GM12874 (cell line): ENCODE results near the gene ARHGAP24.

Experiments used
- TF ChIP-seq, protein P1 (sequence below): IDR thresholded peaks from 2 replicates; pipeline ENCODE4 v1.5.1; 2011; ENCODE audit warnings: low read depth, mild to moderate bottlenecking, control low read depth, low read length, moderate library complexity; ENCODE audit not compliant: insufficient read depth

Gene ARHGAP24

DNA sequence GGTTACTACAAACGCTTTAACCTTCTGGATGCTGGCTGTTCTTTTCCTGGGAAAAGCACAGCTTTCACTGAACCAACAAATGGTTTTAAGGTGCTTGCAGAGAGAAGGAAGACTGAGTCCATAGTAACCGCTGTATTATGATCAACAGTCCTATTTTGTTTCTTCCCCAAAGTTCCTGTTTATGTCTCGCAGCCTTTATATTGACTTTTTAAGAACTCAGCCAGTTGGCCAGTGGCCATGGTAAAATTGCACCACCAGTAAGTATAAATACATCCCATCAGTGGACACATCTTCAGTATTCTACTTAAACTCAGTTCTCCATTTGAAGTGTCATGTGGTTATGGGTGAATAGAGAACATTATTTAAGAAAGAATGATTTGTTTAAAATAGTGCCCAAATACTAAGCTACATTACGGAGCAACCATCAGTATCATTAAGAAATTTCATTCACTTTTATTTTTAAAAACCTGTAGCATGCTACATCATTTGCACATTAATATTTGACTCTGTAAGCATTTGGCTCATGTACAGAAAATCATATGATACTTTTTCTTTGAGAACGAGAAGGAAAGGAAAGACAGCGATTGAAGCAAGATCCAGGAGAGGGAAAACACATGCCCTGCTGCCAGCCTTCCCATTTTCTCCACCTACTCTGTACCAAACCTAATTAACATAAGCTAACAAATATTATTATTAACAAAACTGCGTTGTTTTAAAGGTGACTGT is 287.0 kb downstream of the ARHGAP24 start:
- TF ChIP-seq, protein P1, sequence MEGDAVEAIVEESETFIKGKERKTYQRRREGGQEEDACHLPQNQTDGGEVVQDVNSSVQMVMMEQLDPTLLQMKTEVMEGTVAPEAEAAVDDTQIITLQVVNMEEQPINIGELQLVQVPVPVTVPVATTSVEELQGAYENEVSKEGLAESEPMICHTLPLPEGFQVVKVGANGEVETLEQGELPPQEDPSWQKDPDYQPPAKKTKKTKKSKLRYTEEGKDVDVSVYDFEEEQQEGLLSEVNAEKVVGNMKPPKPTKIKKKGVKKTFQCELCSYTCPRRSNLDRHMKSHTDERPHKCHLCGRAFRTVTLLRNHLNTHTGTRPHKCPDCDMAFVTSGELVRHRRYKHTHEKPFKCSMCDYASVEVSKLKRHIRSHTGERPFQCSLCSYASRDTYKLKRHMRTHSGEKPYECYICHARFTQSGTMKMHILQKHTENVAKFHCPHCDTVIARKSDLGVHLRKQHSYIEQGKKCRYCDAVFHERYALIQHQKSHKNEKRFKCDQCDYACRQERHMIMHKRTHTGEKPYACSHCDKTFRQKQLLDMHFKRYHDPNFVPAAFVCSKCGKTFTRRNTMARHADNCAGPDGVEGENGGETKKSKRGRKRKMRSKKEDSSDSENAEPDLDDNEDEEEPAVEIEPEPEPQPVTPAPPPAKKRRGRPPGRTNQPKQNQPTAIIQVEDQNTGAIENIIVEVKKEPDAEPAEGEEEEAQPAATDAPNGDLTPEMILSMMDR: no peak

DNA sequence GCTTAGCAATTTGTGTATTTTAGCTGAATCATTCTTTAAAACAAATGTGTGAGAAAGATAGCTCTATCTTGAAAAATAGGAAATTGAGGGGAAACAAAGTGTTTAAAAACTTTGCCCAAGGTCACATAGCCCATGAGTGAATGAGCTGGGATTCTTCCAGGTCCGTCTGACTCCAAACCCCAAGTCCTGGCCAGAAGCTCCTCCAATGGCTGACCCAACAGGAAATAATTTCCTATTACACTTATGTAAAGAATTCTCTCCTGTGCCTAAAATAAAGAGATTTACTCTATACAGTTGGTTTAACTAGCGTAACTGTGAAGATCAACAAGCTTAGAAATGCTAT is 287.6 kb downstream of the ARHGAP24 start:
- TF ChIP-seq, protein P1: no peak

GRCh38 chr4:85763202-85763601 is 288.3 kb downstream of the ARHGAP24 start:
- TF ChIP-seq, protein P1: no peak

DNA sequence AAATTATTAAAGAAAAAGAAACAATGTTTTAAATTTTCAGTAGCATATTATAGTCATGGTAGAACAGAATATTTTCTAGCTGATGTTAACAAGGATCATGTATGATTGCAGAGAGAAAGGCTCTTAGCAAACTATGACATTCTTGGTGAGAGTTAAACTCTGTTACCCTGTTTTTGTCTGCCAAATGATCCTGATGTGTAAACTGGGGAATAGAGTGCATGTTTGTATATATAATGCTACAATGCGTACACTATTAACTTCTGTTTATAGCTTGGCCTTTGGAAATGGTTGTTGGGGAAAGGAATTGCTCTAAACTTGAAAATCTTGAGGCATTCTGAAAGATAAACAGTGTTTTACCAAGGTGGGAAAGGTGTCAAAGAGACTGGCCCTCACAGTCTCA is 292.7 kb downstream of the ARHGAP24 start:
- TF ChIP-seq, protein P1: no peak

- TF ChIP-seq, protein P1: no peak
Measured at GRCh38 chr4:85769009-85769408, 294.1 kb downstream of the ARHGAP24 start.

DNA sequence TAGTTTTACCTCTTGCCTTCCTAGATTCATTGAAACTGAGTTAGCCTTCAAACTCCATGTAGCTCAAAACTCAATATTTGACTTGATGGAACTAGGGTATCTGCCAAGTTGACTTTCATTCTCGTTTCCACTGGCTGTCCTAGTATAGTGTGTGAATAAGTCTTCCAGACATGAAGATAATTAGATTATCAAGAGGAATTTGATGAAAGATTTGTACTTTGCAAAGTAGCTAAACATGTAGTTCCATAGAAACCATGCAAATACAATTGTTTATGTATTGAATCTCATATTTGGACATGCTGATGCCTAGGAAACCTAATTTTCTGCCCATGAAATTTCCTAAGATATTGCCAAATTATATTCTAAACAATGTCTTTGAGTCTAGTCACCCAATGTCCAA is 297.5 kb downstream of the ARHGAP24 start:
- TF ChIP-seq, protein P1: no peak

GRCh38 chr4:85773372-85773771 is 298.4 kb downstream of the ARHGAP24 start:
- TF ChIP-seq, protein P1: no peak
